GM19438 (cell line): ENCODE results near the gene DCAKD.

Experiments used
- ATAC-seq: cut with Tn5 transposase; IDR thresholded peaks from one replicate; pipeline ENCODE4 v1.9.1; 2021; ENCODE audit warnings: low read depth; ENCODE audit not compliant: unreplicated experiment

DCAKD gene

GRCh38 chr17:45006927-45007461 lies 44.4 kb downstream of the DCAKD start:
- ATAC-seq, result no peak

- no peak for ATAC-seq
These were observed 45.7 kb downstream of the DCAKD start for GRCh38 chr17:45005700-45006099.

GRCh38 chr17:45004388-45004787 lies 47.0 kb downstream of the DCAKD start:
- no peak for ATAC-seq

GRCh38 chr17:45003877-45004276 lies 47.6 kb downstream of the DCAKD start:
- ATAC-seq, result no peak

- no peak for ATAC-seq
These were observed 50.1 kb downstream of the DCAKD start for GRCh38 chr17:45001310-45001709.

- ATAC-seq, result no peak
These were observed 52.0 kb downstream of the DCAKD start for GRCh38 chr17:44999433-44999832.

- ATAC-seq, result no peak
These were observed 52.8 kb downstream of the DCAKD start for GRCh38 chr17:44998646-44999045.

- ATAC-seq, result no peak
These were observed 53.5 kb downstream of the DCAKD start for GRCh38 chr17:44997733-44998520.

GRCh38 chr17:44996304-44996703 lies 55.1 kb downstream of the DCAKD start:
- ATAC-seq, result no peak

GRCh38 chr17:44995436-44996001 lies 55.9 kb downstream of the DCAKD start:
- no peak for ATAC-seq

- ATAC-seq, result no peak
These were observed 59.0 kb downstream of the DCAKD start for GRCh38 chr17:44992242-44992939.

- ATAC-seq, result no peak
These were observed 60.4 kb downstream of the DCAKD start for GRCh38 chr17:44990994-44991393.

GRCh38 chr17:44989552-44990138 lies 61.8 kb downstream of the DCAKD start:
- no peak for ATAC-seq

- no peak for ATAC-seq
These were observed 63.1 kb downstream of the DCAKD start for GRCh38 chr17:44988044-44988942.

GRCh38 chr17:44983563-44983962 lies 67.9 kb downstream of the DCAKD start:
- ATAC-seq, result no peak

GRCh38 chr17:44982113-44982702 lies 69.2 kb downstream of the DCAKD start:
- no peak for ATAC-seq

GRCh38 chr17:44981221-44981968 lies 70.0 kb downstream of the DCAKD start:
- ATAC-seq, result no peak

- ATAC-seq, result no peak
These were observed 71.9 kb downstream of the DCAKD start for GRCh38 chr17:44979426-44979995.

- no peak for ATAC-seq
These were observed 72.6 kb downstream of the DCAKD start for GRCh38 chr17:44978807-44979206.
